ENCODE results near the gene CCDC3. TPM values are rescaled to one million over a fixed set of nuclear protein-coding genes. Genes with fewer than 3 reads are reported as not detected.
A peak's percentile ranks its signal among the peaks of the same experiment; 100 is the strongest.

Gene CCDC3
- polyA plus RNA-seq, 2 donors, result 3.2 to 24.3 TPM

DNA sequence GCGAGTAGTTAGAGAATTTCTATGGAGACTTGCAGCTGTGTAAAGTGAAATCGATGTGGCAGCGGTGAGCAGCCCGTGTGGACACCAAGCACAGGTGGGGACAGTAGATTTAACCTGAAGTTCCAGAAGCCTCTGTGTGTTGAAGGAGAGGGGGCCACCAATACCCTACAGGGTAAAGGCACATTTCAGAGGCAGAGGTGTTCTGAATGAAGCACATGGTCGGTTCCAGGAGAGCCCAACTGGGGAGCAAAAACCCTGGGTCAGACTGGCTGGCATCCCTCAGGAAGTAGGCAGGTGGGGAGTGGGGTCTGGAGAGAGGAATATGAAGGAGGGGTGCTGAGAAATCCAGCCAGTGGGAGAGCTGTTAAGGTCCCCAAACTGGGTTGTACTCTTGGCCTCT is 76.6 kb downstream of the CCDC3 start:
- H3K27me3 ChIP-seq (ENCODE audit: control insufficient read depth in 1 of 2, insufficient read depth in 2 of 2, low read length in 2 of 2), result no peaks in the 10 kb centered on the region
- no peaks in the 10 kb centered on the region for H3K4me1 ChIP-seq (ENCODE audit: control insufficient read depth in 2 of 2, insufficient read depth in 2 of 2, low read length in 1 of 2)
- peaks cover 0 to 3% of the 10 kb centered on the region in 2 donors for H3K9me3 ChIP-seq (ENCODE audit: control insufficient read depth in 2 of 2, insufficient read depth in 1 of 2, low read depth in 1 of 2, low read length in 1 of 2)
- no peak overlapping the region for H3K4me3 ChIP-seq (ENCODE audit: low read depth in 1 of 2, low read length in 2 of 2)
- no peaks in the 10 kb centered on the region for H3K36me3 ChIP-seq (ENCODE audit: control insufficient read depth in 2 of 2, insufficient read depth in 2 of 2, low read length in 1 of 2)
- H3K27ac ChIP-seq (ENCODE audit: low read depth in 2 of 2, low read length in 1 of 2), result no peak overlapping the region
- WGBS, 2 donors, result 94 to 95% methylated on average over 5 of the region's 5 CpGs

DNA sequence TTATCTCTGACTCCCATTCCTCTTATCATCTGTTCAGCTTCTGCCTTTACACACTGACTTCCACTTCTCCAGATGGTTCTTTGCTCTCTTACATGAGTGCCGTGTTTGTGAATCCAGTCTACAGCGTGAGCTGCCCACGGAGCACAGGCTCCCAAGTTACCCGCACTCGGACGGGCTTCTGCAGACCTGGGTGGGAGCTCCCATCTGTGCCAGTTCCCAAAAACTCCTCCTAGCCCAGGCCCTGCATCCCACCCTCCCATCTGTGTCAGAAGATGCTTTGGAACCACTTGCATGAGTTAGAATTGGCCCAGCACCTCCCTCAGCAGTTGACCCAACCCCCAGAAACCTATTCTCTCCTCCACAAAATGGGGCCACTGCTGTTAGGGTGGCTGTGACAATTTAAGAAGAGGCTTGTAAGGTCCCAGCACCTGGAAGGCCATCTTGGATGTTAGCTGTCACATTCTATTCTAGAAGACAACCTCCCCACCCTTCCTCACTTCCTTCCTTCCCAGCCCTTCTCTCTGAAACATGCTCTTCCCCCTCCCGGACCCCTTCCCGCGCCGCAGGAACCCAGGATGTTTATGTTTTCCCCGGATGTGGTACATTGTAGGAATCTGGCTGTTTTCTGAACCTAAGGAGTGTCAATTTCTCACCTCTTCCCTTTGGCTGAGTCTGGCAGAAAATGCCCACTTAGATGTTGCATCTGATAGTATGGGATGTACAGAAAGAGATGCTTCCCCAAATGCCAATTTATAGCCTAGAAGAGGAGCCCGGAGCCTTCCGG is 79.2 kb downstream of the CCDC3 start:
- WGBS, 2 donors, result 80% methylated on average over 13 of the region's 13 CpGs
- Histone ChIP-seq H3K36me3 (ENCODE audit: control insufficient read depth in 2 of 2, insufficient read depth in 2 of 2, low read length in 1 of 2) (no peaks in the 10 kb centered on the region), H3K27ac (ENCODE audit: low read depth in 2 of 2, low read length in 1 of 2) (no peak overlapping the region)

DNA sequence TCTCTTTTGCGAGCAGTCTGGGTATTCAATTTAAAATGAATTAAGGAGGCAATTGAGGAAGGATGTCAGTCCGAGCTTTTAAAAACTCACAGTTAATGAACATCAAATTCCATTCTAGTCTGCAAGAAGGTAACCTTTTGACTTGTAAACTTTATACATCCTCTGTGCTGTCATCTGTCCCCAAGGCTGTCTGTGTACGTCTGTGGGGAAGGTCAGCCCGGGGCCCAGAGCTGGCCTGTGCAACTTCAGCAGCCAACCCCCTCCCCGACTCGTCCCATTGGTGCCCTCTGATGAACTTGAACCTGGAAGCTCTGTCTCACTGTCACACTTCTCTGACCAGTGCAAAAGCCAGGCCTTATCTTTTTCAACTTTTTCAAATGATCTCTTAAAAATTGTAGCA is 80.3 kb downstream of the CCDC3 start:
- Histone ChIP-seq H3K27me3 (ENCODE audit: control insufficient read depth in 1 of 2, insufficient read depth in 2 of 2, low read length in 2 of 2) (no peaks in the 10 kb centered on the region), H3K27ac (ENCODE audit: low read depth in 2 of 2, low read length in 1 of 2) (no peak overlapping the region), H3K4me1 (ENCODE audit: control insufficient read depth in 2 of 2, insufficient read depth in 2 of 2, low read length in 1 of 2) (no peaks in the 10 kb centered on the region), H3K4me3 (ENCODE audit: low read depth in 1 of 2, low read length in 2 of 2) (no peak overlapping the region), H3K36me3 (ENCODE audit: control insufficient read depth in 2 of 2, insufficient read depth in 2 of 2, low read length in 1 of 2) (no peaks in the 10 kb centered on the region), H3K9me3 (ENCODE audit: control insufficient read depth in 2 of 2, insufficient read depth in 1 of 2, low read depth in 1 of 2, low read length in 1 of 2) (no peaks in the 10 kb centered on the region)
- 75 to 82% methylated on average over 6 of the region's 6 CpGs for WGBS, 2 donors

More for the DNA sequence above, 79.2 kb downstream of the CCDC3 start:
- Histone ChIP-seq H3K9me3 (ENCODE audit: control insufficient read depth in 2 of 2, insufficient read depth in 1 of 2, low read depth in 1 of 2, low read length in 1 of 2) (no peaks in the 10 kb centered on the region), H3K4me3 (ENCODE audit: low read depth in 1 of 2, low read length in 2 of 2) (no peak overlapping the region), H3K4me1 (ENCODE audit: control insufficient read depth in 2 of 2, insufficient read depth in 2 of 2, low read length in 1 of 2) (no peaks in the 10 kb centered on the region), H3K27me3 (ENCODE audit: control insufficient read depth in 1 of 2, insufficient read depth in 2 of 2, low read length in 2 of 2) (no peaks in the 10 kb centered on the region)

DNA sequence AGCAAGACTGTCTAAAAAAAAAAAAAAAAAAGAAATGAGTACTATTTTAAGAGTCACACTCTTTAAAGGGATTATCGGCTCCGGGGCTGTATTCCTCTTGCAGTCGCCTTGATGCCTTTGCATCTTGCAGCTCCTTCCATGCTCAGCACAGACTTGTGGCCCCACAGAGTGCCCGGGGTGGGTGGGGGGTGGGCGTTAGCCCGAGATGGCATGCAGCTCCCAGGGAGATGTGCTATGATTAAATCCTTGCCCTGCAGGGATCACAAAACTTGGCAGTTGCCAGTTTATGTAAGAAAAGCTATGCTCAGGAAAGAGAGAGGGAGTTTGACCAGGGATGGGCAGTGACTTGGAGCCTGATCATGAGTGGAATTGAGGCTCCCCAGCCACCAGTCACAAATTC is 81.9 kb downstream of the CCDC3 start:
- 40 to 53% methylated on average over 6 of the region's 6 CpGs for WGBS, 2 donors
- no peak overlapping the region for H3K27ac ChIP-seq (ENCODE audit: low read depth in 2 of 2, low read length in 1 of 2)
- H3K4me1 ChIP-seq (ENCODE audit: control insufficient read depth in 2 of 2, insufficient read depth in 2 of 2, low read length in 1 of 2), result no peaks in the 10 kb centered on the region
- no peaks in the 10 kb centered on the region for H3K27me3 ChIP-seq (ENCODE audit: control insufficient read depth in 1 of 2, insufficient read depth in 2 of 2, low read length in 2 of 2)
- H3K4me3 ChIP-seq (ENCODE audit: low read depth in 1 of 2, low read length in 2 of 2), result no peak overlapping the region
- no peaks in the 10 kb centered on the region for H3K36me3 ChIP-seq (ENCODE audit: control insufficient read depth in 2 of 2, insufficient read depth in 2 of 2, low read length in 1 of 2)
- no peaks in the 10 kb centered on the region for H3K9me3 ChIP-seq (ENCODE audit: control insufficient read depth in 2 of 2, insufficient read depth in 1 of 2, low read depth in 1 of 2, low read length in 1 of 2)

DNA sequence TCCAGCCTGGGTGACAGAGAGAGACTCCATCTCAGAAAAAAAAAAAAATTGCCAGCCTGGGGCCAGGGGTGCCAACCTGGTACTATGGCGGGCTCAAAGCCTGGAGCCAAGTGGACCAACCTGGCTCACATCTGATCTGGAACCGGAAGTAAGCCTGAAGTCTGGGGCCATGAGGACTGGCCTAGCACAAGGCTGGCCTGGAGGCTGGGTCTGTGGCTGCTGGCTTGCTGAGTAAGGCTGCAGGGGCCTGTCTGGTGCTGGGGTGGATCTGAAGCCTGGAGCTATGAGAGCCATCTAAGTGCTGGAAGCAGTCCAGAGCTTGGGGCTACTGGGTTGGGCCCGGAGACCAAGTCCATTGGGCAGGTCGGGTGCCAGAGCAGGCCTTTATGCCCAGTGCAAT is 84.9 kb downstream of the CCDC3 start:
- H3K36me3 ChIP-seq (ENCODE audit: control insufficient read depth in 2 of 2, insufficient read depth in 2 of 2, low read length in 1 of 2), result no peaks in the 10 kb centered on the region
- WGBS, 2 donors, result 79 to 85% methylated on average over 4 of the region's 4 CpGs
- no peak overlapping the region for H3K4me3 ChIP-seq (ENCODE audit: low read depth in 1 of 2, low read length in 2 of 2)
- H3K27me3 ChIP-seq (ENCODE audit: control insufficient read depth in 1 of 2, insufficient read depth in 2 of 2, low read length in 2 of 2), result no peaks in the 10 kb centered on the region
- no peak overlapping the region for H3K27ac ChIP-seq (ENCODE audit: low read depth in 2 of 2, low read length in 1 of 2)
- no peaks in the 10 kb centered on the region for H3K4me1 ChIP-seq (ENCODE audit: control insufficient read depth in 2 of 2, insufficient read depth in 2 of 2, low read length in 1 of 2)
- H3K9me3 ChIP-seq (ENCODE audit: control insufficient read depth in 2 of 2, insufficient read depth in 1 of 2, low read depth in 1 of 2, low read length in 1 of 2), result no peaks in the 10 kb centered on the region

DNA sequence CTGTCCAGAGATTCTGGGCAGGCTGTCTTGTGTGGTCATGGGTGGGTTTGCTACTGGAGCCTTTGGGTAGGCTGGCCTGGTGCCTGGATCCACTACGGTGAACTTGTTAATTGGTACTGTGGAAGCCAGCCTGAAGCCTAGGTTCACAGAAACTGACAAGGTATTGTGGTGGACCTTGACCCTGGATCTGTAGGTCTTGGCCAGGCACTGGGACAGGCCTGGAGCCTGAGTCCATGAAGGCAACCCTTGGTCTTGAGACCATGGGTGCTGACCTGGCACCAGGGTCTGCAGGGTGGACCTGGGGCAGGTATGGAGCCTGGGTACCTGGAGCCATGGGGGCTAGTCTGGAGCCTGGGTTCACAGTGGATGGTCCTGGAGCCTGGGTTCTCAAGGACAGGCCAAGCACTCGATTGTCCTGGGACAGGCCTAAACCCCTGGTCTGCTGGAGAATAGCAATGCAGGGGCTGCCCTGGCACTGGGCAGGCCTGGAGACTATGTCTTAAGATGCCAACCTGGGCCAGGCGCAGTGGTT is 85.8 kb downstream of the CCDC3 start:
- Histone ChIP-seq H3K9me3 (ENCODE audit: control insufficient read depth in 2 of 2, insufficient read depth in 1 of 2, low read depth in 1 of 2, low read length in 1 of 2) (no peaks in the 10 kb centered on the region), H3K4me1 (ENCODE audit: control insufficient read depth in 2 of 2, insufficient read depth in 2 of 2, low read length in 1 of 2) (no peaks in the 10 kb centered on the region), H3K27ac (ENCODE audit: low read depth in 2 of 2, low read length in 1 of 2) (no peak overlapping the region), H3K36me3 (ENCODE audit: control insufficient read depth in 2 of 2, insufficient read depth in 2 of 2, low read length in 1 of 2) (no peaks in the 10 kb centered on the region), H3K4me3 (ENCODE audit: low read depth in 1 of 2, low read length in 2 of 2) (no peak overlapping the region), H3K27me3 (ENCODE audit: control insufficient read depth in 1 of 2, insufficient read depth in 2 of 2, low read length in 2 of 2) (no peaks in the 10 kb centered on the region)
- 91 to 93% methylated on average over 3 of the region's 3 CpGs for WGBS, 2 donors

DNA sequence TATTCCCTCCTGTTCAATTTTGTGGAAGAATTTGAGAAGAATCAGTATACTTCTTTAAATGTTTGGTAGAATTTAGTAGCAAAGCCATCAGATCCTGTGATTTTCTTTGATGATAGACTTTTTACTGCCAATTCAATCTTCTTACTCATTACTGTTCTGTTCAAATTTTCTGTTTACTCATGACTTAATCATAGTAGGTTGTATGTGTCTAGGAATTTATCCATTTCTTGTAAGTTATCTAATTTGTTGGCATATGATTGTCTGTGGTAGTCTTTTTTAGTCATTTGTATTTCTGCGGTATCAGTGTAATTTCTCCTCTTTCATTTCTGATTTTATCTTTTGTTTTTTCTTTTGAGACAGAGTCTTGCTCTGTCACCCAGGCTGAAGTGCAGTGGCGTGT is 87.4 kb downstream of the CCDC3 start:
- no peaks in the 10 kb centered on the region for H3K9me3 ChIP-seq (ENCODE audit: control insufficient read depth in 2 of 2, insufficient read depth in 1 of 2, low read depth in 1 of 2, low read length in 1 of 2)
- H3K27me3 ChIP-seq (ENCODE audit: control insufficient read depth in 1 of 2, insufficient read depth in 2 of 2, low read length in 2 of 2), result no peaks in the 10 kb centered on the region
- no peaks in the 10 kb centered on the region for H3K4me1 ChIP-seq (ENCODE audit: control insufficient read depth in 2 of 2, insufficient read depth in 2 of 2, low read length in 1 of 2)
- 64% methylated on average over 2 of the region's 2 CpGs for WGBS, 2 donors
- H3K27ac ChIP-seq (ENCODE audit: low read depth in 2 of 2, low read length in 1 of 2), result no peak overlapping the region
- no peak overlapping the region for H3K4me3 ChIP-seq (ENCODE audit: low read depth in 1 of 2, low read length in 2 of 2)
- H3K36me3 ChIP-seq (ENCODE audit: control insufficient read depth in 2 of 2, insufficient read depth in 2 of 2, low read length in 1 of 2), result no peaks in the 10 kb centered on the region

DNA sequence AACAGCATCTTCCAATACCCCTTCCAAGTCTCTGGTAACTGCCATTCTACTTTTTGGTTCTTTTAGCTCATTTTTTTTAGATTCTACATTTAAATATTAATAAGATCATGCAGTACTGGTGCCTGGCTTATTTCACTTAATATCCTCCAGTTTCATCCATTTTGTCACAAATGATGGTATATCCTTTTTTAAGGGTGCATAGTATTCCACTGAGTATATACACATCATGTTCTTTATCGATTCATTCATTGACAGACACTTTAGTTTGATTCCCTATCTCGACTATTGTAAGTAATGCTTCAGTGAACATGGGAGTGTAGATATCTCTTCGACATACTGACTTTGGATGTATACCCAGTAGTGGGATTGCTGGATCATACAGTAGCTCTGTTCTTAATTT is 89.7 kb downstream of the CCDC3 start:
- H3K27ac ChIP-seq (ENCODE audit: low read depth in 2 of 2, low read length in 1 of 2), result no peak overlapping the region
- H3K9me3 ChIP-seq (ENCODE audit: control insufficient read depth in 2 of 2, insufficient read depth in 1 of 2, low read depth in 1 of 2, low read length in 1 of 2), result no peaks in the 10 kb centered on the region
- no peaks in the 10 kb centered on the region for H3K36me3 ChIP-seq (ENCODE audit: control insufficient read depth in 2 of 2, insufficient read depth in 2 of 2, low read length in 1 of 2)
- no peaks in the 10 kb centered on the region for H3K4me1 ChIP-seq (ENCODE audit: control insufficient read depth in 2 of 2, insufficient read depth in 2 of 2, low read length in 1 of 2)
- no peak overlapping the region for H3K4me3 ChIP-seq (ENCODE audit: low read depth in 1 of 2, low read length in 2 of 2)
- WGBS, 2 donors, result 92 to 95% methylated on average over 3 of the region's 3 CpGs
- no peaks in the 10 kb centered on the region for H3K27me3 ChIP-seq (ENCODE audit: control insufficient read depth in 1 of 2, insufficient read depth in 2 of 2, low read length in 2 of 2)

DNA sequence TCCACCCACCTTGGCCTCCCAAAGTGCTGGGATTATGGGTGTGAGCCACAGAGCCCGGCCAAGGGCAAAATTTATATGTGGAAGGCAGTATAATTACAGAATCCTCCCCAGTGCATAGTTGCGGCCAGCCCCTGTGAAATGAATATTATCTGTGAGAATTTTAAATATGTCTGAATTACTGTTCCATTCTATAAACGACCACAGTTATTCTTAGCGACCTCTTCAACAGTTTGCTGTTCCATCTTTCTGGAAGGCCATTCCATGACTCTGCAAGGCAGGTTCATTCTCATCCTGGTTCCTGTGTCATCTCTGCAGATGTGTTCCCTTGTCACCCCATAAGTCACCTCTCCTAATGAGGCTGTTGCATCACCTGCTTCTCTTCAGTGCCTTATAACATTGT is 90.7 kb downstream of the CCDC3 start:
- Histone ChIP-seq H3K27ac (ENCODE audit: low read depth in 2 of 2, low read length in 1 of 2) (no peak overlapping the region), H3K4me1 (ENCODE audit: control insufficient read depth in 2 of 2, insufficient read depth in 2 of 2, low read length in 1 of 2) (peaks cover 2 to 3% of the 10 kb centered on the region in 2 donors), H3K9me3 (ENCODE audit: control insufficient read depth in 2 of 2, insufficient read depth in 1 of 2, low read depth in 1 of 2, low read length in 1 of 2) (no peaks in the 10 kb centered on the region), H3K4me3 (ENCODE audit: low read depth in 1 of 2, low read length in 2 of 2) (no peak overlapping the region), H3K27me3 (ENCODE audit: control insufficient read depth in 1 of 2, insufficient read depth in 2 of 2, low read length in 2 of 2) (no peaks in the 10 kb centered on the region), H3K36me3 (ENCODE audit: control insufficient read depth in 2 of 2, insufficient read depth in 2 of 2, low read length in 1 of 2) (no peaks in the 10 kb centered on the region)
- WGBS, 2 donors, result 86 to 95% methylated on average over 4 of the region's 4 CpGs

DNA sequence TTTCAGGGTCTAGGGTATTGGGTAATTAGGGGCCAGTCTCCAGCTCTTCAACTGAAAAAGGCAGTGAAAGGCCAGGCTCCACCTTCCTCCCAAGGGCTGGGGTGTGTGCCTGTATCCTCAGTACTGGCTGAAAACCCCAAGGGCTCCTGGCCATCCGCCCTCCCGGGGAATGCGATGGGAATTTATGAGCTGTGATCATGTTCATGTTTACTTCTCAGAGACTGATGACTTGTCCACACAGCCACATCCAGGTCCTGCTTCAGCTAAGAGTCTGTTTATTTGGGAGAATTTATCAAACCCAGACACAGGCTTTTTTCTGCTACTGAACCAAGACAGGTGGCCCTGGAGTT is 91.7 kb downstream of the CCDC3 start:
- Histone ChIP-seq H3K4me1 (ENCODE audit: control insufficient read depth in 2 of 2, insufficient read depth in 2 of 2, low read length in 1 of 2) (peaks cover 3 to 4% of the 10 kb centered on the region in 2 donors), H3K9me3 (ENCODE audit: control insufficient read depth in 2 of 2, insufficient read depth in 1 of 2, low read depth in 1 of 2, low read length in 1 of 2) (no peaks in the 10 kb centered on the region), H3K4me3 (ENCODE audit: low read depth in 1 of 2, low read length in 2 of 2) (no peak overlapping the region), H3K36me3 (ENCODE audit: control insufficient read depth in 2 of 2, insufficient read depth in 2 of 2, low read length in 1 of 2) (no peaks in the 10 kb centered on the region), H3K27ac (ENCODE audit: low read depth in 2 of 2, low read length in 1 of 2) (peak overlapping the region in 1 of 2 donors; percentile 28), H3K27me3 (ENCODE audit: control insufficient read depth in 1 of 2, insufficient read depth in 2 of 2, low read length in 2 of 2) (no peaks in the 10 kb centered on the region)
- WGBS, 2 donors, result 30 to 40% methylated on average over 3 of the region's 3 CpGs

All from esophagus (tissue), 2 donors.